ENCODE results near the gene RGL1.

Gene RGL1

DNA sequence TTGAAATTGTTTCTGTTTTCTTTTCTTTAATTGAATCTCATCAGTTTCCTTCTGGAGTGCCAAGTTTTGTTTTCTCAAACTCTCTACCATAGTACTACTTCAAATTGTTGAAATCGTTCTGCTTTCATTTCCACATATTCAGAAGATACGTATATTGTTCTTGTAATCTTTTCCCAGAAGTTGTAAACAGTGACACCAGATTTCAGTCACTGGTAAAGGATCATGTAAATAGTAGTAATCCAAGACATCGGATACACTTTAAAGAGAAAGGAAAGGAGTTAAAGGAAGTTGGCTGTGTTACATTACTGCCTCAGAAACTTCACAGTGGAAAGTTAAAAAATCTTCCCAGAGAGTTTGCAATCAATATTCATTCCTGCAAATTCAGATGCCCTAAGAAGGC, 67.5 kb downstream of the RGL1 start:
- TF ChIP-seq POLR2A (IDR thresholded peaks at IDR 0.05; ENCODE audit: low read depth, low read length) (no peak), TAF1 (IDR thresholded peaks at IDR 0.05; ENCODE audit: borderline replicate concordance, low read depth, low read length) (no peak), POLR2AphosphoS5 (IDR thresholded peaks at IDR 0.05; ENCODE audit: low read depth, low read length) (no peak)
- FAIRE-seq (no peak), DNase-seq (ENCODE audit: insufficient read length) (no peak)

- TF ChIP-seq POLR2A (IDR thresholded peaks at IDR 0.05; ENCODE audit: low read depth, low read length) = no peak
- TF ChIP-seq POLR2AphosphoS5 (IDR thresholded peaks at IDR 0.05; ENCODE audit: low read depth, low read length) = no peak
- no peak for FAIRE-seq
- DNase-seq (ENCODE audit: insufficient read length) = no peak
Measured at GRCh38 chr1:183873642-183874041, 68.7 kb downstream of the RGL1 start.

DNA sequence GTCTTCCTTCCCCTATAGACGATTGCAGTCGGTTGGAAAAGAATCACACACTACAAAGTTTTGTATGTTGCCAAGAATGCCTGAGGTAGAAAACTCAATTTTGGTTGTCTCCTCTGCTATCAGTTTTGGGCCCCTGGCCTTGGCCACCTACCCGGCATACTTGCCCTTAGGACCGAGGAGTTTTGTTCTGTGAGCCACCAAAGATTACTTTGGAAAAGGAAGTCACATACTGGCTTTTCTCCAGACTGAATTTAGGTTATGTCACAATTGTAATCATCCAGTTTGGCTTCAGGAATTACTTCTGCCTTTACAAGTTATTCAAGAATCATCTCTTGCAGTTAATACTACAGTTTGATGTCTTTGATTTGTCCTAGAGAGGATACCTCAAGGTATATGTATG, 71.4 kb downstream of the RGL1 start:
- DNase-seq (ENCODE audit: insufficient read length) = no peak
- no peak for FAIRE-seq
- TF ChIP-seq TAF1 (IDR thresholded peaks at IDR 0.05; ENCODE audit: borderline replicate concordance, low read depth, low read length) = no peak
- no peak for TF ChIP-seq POLR2A (IDR thresholded peaks at IDR 0.05; ENCODE audit: low read depth, low read length)
- no peak for TF ChIP-seq POLR2AphosphoS5 (IDR thresholded peaks at IDR 0.05; ENCODE audit: low read depth, low read length)

GRCh38 chr1:183877053-183877720, 72.3 kb downstream of the RGL1 start:
- DNase-seq (ENCODE audit: insufficient read length) (no peak), FAIRE-seq (no peak)
- TF ChIP-seq TAF1 (IDR thresholded peaks at IDR 0.05; ENCODE audit: borderline replicate concordance, low read depth, low read length) (no peak), POLR2A (IDR thresholded peaks at IDR 0.05; ENCODE audit: low read depth, low read length) (no peak), POLR2AphosphoS5 (IDR thresholded peaks at IDR 0.05; ENCODE audit: low read depth, low read length) (no peak)

GRCh38 chr1:183879494-183879893, 74.6 kb downstream of the RGL1 start:
- TF ChIP-seq TAF1 (IDR thresholded peaks at IDR 0.05; ENCODE audit: borderline replicate concordance, low read depth, low read length) (no peak), POLR2A (IDR thresholded peaks at IDR 0.05; ENCODE audit: low read depth, low read length) (no peak), POLR2AphosphoS5 (IDR thresholded peaks at IDR 0.05; ENCODE audit: low read depth, low read length) (no peak)

GRCh38 chr1:183879966-183880365, 75.0 kb downstream of the RGL1 start:
- DNase-seq (ENCODE audit: insufficient read length) (no peak), FAIRE-seq (no peak)
- TF ChIP-seq POLR2AphosphoS5 (IDR thresholded peaks at IDR 0.05; ENCODE audit: low read depth, low read length) (no peak), TAF1 (IDR thresholded peaks at IDR 0.05; ENCODE audit: borderline replicate concordance, low read depth, low read length) (no peak), POLR2A (IDR thresholded peaks at IDR 0.05; ENCODE audit: low read depth, low read length) (no peak)

More at GRCh38 chr1:183879494-183879893, 74.6 kb downstream of the RGL1 start:
- no peak for DNase-seq (ENCODE audit: insufficient read length)
- FAIRE-seq = no peak

- TF ChIP-seq TAF1 (IDR thresholded peaks at IDR 0.05; ENCODE audit: borderline replicate concordance, low read depth, low read length) (no peak), POLR2A (IDR thresholded peaks at IDR 0.05; ENCODE audit: low read depth, low read length) (no peak), POLR2AphosphoS5 (IDR thresholded peaks at IDR 0.05; ENCODE audit: low read depth, low read length) (no peak)
- FAIRE-seq = no peak
Measured at GRCh38 chr1:183880531-183881243, 75.8 kb downstream of the RGL1 start.

GRCh38 chr1:183881387-183882131, 76.6 kb downstream of the RGL1 start:
- no peak for TF ChIP-seq POLR2AphosphoS5 (IDR thresholded peaks at IDR 0.05; ENCODE audit: low read depth, low read length)
- no peak for TF ChIP-seq TAF1 (IDR thresholded peaks at IDR 0.05; ENCODE audit: borderline replicate concordance, low read depth, low read length)
- no peak for TF ChIP-seq POLR2A (IDR thresholded peaks at IDR 0.05; ENCODE audit: low read depth, low read length)
- DNase-seq (ENCODE audit: insufficient read length) (no peak), FAIRE-seq (no peak)

More at GRCh38 chr1:183880531-183881243, 75.8 kb downstream of the RGL1 start:
- DNase-seq (ENCODE audit: insufficient read length) = no peak

DNA sequence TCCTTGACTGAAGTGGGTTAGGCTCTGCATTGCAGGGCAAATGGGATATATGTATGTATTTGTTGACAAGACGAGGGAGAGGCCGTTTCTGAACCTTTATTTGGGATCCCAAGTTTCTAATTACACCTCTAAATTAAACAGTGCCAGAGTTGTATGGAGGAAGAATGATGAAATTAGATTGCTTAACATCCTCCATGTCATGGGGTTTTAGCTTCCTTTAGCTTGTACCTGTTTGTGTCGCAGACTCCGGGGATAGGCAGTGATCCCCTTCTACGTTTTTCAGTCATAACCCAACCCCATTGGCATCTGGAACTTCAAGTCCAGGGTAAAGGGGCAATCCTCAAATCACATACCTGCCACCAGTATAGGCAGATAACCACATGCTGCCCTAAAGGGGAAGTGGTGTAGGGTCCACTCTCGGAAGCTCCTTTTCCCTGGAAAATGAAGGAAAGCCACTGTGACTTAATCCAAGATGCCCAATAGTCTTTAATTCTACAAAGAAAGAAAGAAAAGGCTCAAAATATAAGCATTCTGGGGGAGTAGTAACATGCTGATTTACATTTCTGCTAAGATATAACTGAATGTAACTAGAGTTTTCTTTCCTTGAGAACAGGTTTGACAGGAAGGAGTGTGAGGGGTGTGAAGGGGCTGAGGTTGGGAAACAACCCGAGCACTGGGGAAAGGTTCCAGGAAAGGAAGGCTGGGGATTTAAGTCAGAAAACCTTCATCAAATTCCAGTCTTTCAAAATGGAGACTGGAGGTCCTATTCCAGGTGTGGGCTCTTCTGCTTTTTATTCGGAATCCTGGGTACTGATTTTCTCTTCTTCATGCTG, 77.6 kb downstream of the RGL1 start:
- TF ChIP-seq TAF1 (IDR thresholded peaks at IDR 0.05; ENCODE audit: borderline replicate concordance, low read depth, low read length) = no peak
- TF ChIP-seq POLR2A (IDR thresholded peaks at IDR 0.05; ENCODE audit: low read depth, low read length) = no peak
- no peak for TF ChIP-seq POLR2AphosphoS5 (IDR thresholded peaks at IDR 0.05; ENCODE audit: low read depth, low read length)
- DNase-seq (ENCODE audit: insufficient read length) (no peak), FAIRE-seq (no peak)

DNA sequence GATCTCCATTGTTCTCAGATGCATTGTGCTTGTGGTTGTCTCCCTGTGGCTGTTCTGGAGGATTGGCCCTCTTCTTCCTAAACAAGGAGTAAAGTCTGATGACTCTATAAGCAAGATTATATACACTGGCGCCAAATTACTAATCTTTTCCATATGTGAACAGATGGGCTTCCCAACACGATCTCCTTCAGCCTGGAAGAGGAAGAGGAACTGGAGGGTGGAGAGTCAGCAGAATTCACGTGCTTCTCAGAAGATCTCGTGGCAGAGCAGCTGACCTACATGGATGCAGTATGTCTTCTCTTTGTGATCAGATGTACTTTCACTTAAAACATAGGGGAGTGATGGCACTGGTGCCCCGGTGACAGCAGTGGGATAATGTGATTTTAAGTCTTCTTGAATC, 78.7 kb downstream of the RGL1 start:
- no peak for DNase-seq (ENCODE audit: insufficient read length)
- TF ChIP-seq TAF1 (IDR thresholded peaks at IDR 0.05; ENCODE audit: borderline replicate concordance, low read depth, low read length) = no peak
- no peak for TF ChIP-seq POLR2AphosphoS5 (IDR thresholded peaks at IDR 0.05; ENCODE audit: low read depth, low read length)
- no peak for TF ChIP-seq POLR2A (IDR thresholded peaks at IDR 0.05; ENCODE audit: low read depth, low read length)
- no peak for FAIRE-seq

DNA sequence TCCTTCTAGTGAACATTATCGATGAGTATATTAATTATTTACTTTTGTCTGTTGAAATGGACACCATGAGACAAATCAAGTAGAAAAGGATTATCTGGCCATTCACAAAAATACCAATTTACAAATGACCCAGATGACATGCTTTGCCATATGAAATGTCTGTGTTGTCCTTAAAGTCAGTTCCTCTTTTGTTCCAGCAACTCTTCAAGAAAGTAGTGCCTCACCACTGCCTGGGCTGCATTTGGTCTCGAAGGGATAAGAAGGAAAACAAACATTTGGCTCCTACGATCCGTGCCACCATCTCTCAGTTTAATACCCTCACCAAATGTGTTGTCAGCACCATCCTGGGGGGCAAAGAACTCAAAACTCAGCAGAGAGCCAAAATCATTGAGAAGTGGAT, 79.6 kb downstream of the RGL1 start:
- FAIRE-seq (no peak), DNase-seq (ENCODE audit: insufficient read length) (no peak)
- TF ChIP-seq TAF1 (IDR thresholded peaks at IDR 0.05; ENCODE audit: borderline replicate concordance, low read depth, low read length) (no peak), POLR2AphosphoS5 (IDR thresholded peaks at IDR 0.05; ENCODE audit: low read depth, low read length) (no peak), POLR2A (IDR thresholded peaks at IDR 0.05; ENCODE audit: low read depth, low read length) (no peak)
